Nephron (organoid): Measurements from ENCODE around the gene PRL.
A peak's percentile ranks its signal among the peaks of the same experiment; 100 is the strongest.

Experiments used
- H3K27ac Mint-ChIP-seq, 3 experiments: 2 replicates each; pipeline ENCODE4 v1.8.0; 2020; ENCODE audit warnings: mixed read lengths in 3 of 3, mild to moderate bottlenecking in 2 of 3, moderate library complexity in 1 of 3
- H3K27me3 Mint-ChIP-seq: 2 replicates; pipeline ENCODE4 v1.8.0; 2021; ENCODE audit warnings: low read depth, mild to moderate bottlenecking, moderate library complexity, mixed read lengths
- H3K36me3 Mint-ChIP-seq: 2 replicates; pipeline ENCODE4 v1.8.0; 2020; ENCODE audit warnings: low read depth, mixed read lengths
- H3K4me1 Mint-ChIP-seq: 2 replicates; pipeline ENCODE4 v1.8.0; 2020; ENCODE audit warnings: mixed read lengths
- H3K4me3 Mint-ChIP-seq, 3 experiments: 2 replicates each; pipeline ENCODE4 v1.8.0; 2020; ENCODE audit warnings: mild to moderate bottlenecking in 3 of 3, mixed read lengths in 3 of 3, moderate library complexity in 2 of 3
- H3K9me3 Mint-ChIP-seq: 2 replicates; pipeline ENCODE4 v1.8.0; 2020; ENCODE audit warnings: mixed read lengths
- TF ChIP-seq, protein P1 (sequence below), 3 experiments: fragments of 200-600 bp; sonication (generic); IDR thresholded peaks; one replicate each; pipeline ENCODE4 v1.5.0; 2021; ENCODE audit warnings: antibody characterized with exemption in 3 of 3; ENCODE audit not compliant: unreplicated experiment in 3 of 3

The PRL gene

DNA sequence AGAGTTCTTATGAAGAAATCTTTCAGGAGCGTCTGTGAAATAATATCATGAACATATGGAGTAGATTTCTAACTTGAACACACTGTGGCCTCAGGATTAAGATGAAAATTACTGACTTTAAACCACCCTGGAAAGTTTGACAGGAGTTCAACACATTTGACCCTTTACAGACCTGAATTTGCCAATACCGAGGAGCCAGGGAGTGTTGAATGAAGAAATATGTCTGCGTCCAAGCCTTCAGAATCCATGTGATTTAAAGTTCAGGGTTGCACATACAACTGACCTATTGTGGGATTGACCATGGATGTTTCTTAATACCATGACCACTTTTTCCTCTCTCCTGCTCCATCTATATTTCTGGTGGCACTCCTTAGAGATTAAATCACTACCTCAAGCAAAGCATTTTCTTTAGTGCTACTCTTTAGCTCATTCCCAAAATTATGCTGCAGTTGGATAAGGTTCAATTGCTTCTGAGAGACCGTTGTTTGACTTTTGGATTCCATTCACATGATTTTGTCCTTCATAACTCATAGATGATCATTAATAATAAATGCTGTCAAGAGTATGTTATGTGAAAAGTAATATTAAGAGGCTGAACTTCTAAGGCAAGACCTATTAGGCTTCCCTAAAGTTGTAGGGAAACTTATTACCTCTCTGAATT lies 57.4 kb downstream of the PRL start:
- Mint-ChIP-seq H3K36me3 (peaks cover 17% of the 10 kb centered on the region), H3K4me1 (peaks cover 11% of the 10 kb centered on the region), H3K27ac (peak overlapping the region; percentile 6 to 37 (median 26)), H3K4me3 (no peak overlapping the region), H3K27me3 (no peaks in the 10 kb centered on the region), H3K9me3 (peaks cover 32% of the 10 kb centered on the region)
- TF ChIP-seq, protein P1, sequence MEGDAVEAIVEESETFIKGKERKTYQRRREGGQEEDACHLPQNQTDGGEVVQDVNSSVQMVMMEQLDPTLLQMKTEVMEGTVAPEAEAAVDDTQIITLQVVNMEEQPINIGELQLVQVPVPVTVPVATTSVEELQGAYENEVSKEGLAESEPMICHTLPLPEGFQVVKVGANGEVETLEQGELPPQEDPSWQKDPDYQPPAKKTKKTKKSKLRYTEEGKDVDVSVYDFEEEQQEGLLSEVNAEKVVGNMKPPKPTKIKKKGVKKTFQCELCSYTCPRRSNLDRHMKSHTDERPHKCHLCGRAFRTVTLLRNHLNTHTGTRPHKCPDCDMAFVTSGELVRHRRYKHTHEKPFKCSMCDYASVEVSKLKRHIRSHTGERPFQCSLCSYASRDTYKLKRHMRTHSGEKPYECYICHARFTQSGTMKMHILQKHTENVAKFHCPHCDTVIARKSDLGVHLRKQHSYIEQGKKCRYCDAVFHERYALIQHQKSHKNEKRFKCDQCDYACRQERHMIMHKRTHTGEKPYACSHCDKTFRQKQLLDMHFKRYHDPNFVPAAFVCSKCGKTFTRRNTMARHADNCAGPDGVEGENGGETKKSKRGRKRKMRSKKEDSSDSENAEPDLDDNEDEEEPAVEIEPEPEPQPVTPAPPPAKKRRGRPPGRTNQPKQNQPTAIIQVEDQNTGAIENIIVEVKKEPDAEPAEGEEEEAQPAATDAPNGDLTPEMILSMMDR (IDR thresholded peaks at IDR 0.05; ENCODE audit: unreplicated experiment in 3 of 3) = no peak

DNA sequence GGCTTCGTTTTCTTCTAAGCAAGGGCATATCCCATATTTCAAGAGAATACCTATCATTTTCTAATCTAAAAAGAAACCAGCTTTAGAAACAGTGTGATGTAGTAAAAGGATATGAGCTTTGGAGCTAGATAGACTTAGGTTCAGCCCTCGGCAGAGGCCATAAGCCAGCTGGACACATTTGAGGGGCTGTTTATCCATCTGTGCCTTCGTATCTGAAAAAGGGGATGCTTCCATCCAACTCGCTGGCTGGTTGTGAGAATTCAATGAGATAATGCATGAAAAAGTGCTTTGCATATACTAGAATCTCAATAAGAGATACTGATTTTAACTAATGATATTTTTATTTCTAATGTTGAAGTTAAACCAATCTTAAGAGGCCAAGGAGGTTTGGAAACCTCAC lies 58.0 kb downstream of the PRL start:
- Mint-ChIP-seq H3K27me3 (no peaks in the 10 kb centered on the region), H3K9me3 (peaks cover 30% of the 10 kb centered on the region), H3K27ac (peak overlapping the region in 2 of 3 experiments; percentile 6 to 26), H3K36me3 (peaks cover 17% of the 10 kb centered on the region), H3K4me3 (no peak overlapping the region), H3K4me1 (peaks cover 11% of the 10 kb centered on the region)
- TF ChIP-seq, protein P1 (IDR thresholded peaks at IDR 0.05; ENCODE audit: unreplicated experiment in 3 of 3) = no peak

DNA sequence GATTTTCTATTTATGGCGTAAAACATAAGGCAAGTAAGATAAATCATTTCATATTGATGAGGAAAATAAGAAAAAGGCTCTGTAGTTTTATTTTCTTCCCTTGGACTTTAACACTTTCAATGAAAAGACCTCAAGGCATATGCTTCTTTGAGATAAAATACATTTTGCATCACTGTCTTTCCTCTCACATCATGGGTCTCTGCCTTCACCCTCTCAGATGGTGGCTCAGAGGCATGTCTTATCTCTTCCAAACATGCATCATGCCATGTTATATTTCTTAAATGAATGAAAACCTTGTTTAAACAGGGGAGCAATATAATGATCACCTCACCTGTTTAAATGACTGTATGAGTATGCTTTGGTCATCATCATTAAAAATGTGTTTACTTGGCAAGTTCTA lies 59.3 kb downstream of the PRL start:
- peaks cover 11% of the 10 kb centered on the region for H3K4me1 Mint-ChIP-seq
- peaks cover 20% of the 10 kb centered on the region for H3K9me3 Mint-ChIP-seq
- no peaks in the 10 kb centered on the region for H3K27me3 Mint-ChIP-seq
- H3K36me3 Mint-ChIP-seq = peaks cover 6% of the 10 kb centered on the region
- TF ChIP-seq, protein P1 (IDR thresholded peaks at IDR 0.05; ENCODE audit: unreplicated experiment in 3 of 3) = no peak
- no peak overlapping the region for H3K4me3 Mint-ChIP-seq
- H3K27ac Mint-ChIP-seq = no peak overlapping the region
